ENCODE results near the gene LRRC7.

LRRC7 gene

DNA sequence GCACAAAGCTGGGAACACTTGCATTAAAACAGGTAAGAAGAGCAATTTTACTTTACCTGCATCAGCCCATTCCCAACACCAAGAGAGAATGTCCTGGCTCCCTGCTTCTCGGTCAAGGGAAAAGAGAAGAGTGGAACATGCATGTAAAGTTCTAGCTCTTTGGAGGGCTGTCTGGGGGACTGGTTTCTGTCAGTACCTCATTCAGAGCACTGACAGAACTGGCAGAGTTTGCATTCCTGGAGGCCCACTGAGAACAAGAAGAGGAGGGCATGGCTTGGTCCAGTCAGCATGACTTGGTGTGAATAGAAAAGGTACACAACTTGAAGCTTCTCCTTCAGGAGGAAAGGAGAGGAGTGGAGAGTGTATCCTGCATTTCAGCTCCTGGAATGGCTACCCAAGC lies 83.9 kb downstream of the LRRC7 start:
- H3K4me3 ChIP-seq (ENCODE audit: low read depth, low read length), result no peak overlapping the region
- DNase-seq (ENCODE audit: low read depth), result no peak
- TF ChIP-seq, protein P1, sequence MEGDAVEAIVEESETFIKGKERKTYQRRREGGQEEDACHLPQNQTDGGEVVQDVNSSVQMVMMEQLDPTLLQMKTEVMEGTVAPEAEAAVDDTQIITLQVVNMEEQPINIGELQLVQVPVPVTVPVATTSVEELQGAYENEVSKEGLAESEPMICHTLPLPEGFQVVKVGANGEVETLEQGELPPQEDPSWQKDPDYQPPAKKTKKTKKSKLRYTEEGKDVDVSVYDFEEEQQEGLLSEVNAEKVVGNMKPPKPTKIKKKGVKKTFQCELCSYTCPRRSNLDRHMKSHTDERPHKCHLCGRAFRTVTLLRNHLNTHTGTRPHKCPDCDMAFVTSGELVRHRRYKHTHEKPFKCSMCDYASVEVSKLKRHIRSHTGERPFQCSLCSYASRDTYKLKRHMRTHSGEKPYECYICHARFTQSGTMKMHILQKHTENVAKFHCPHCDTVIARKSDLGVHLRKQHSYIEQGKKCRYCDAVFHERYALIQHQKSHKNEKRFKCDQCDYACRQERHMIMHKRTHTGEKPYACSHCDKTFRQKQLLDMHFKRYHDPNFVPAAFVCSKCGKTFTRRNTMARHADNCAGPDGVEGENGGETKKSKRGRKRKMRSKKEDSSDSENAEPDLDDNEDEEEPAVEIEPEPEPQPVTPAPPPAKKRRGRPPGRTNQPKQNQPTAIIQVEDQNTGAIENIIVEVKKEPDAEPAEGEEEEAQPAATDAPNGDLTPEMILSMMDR (IDR thresholded peaks at IDR 0.05; ENCODE audit: control insufficient read depth, extremely low read depth, insufficient read depth), result no peak

DNA sequence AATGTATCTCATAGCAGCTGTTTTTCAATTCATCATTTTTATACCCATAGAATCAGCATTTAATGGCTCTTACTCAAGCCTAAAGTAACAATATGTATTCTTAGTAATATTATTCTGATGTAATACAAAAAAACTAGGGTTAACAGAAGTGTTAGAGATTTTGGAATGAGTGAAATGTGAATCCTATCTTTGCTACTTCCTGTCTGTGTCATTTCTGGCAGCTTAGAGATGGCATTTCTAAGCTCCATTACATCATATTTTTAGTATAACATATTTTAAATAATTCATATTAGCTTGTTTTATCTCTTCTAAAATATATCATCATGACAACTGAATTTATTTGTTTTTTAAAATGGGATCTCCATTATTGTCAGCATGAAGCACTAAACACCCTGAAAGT lies 90.2 kb downstream of the LRRC7 start:
- H3K4me3 ChIP-seq (ENCODE audit: low read depth, low read length), result no peak overlapping the region
- DNase-seq (ENCODE audit: low read depth), result no peak
- TF ChIP-seq, protein P1 (IDR thresholded peaks at IDR 0.05; ENCODE audit: control insufficient read depth, extremely low read depth, insufficient read depth), result no peak

DNA sequence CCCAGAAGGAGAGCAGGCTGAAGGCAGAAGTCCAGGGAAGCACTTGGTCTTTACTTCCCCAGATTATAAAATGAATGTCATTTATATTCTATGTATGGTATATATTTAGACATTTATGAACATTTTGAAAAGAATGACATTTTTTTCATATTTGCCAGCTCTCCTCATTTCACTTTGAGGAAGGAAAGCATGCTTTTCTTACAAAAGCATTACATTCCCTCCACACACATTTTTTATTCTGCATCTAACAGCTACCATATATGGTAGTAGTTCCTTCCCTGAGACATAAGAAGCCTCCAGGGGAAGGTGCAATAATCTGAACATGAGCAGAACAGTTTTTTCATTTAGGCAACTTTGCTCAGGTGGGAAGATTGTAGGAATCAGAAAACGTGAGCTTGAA lies 94.0 kb downstream of the LRRC7 start:
- TF ChIP-seq, protein P1 (IDR thresholded peaks at IDR 0.05; ENCODE audit: control insufficient read depth, extremely low read depth, insufficient read depth), result no peak
- H3K4me3 ChIP-seq (ENCODE audit: low read depth, low read length), result no peak overlapping the region
- DNase-seq (ENCODE audit: low read depth), result no peak

DNA sequence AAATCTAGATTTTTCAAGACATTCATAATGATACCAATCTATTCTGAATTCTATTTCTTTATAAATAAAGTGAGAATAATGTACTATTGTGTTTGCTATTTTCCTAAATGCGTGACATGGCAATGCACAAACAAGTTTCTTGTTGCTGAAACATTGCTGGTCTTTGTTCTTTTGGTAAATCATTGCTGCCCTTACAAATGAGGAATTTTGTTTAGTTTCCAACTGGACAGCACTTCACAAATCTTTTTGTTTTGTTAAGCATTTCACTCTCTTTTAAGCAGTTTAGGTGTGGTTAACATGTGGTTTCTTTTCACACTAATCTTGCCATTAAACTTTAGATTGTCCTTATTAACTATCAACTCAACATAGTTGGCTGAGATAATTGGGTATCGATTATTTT lies 94.6 kb downstream of the LRRC7 start:
- no peak for DNase-seq (ENCODE audit: low read depth)
- TF ChIP-seq, protein P1 (IDR thresholded peaks at IDR 0.05; ENCODE audit: control insufficient read depth, extremely low read depth, insufficient read depth), result no peak
- H3K4me3 ChIP-seq (ENCODE audit: low read depth, low read length), result no peak overlapping the region

DNA sequence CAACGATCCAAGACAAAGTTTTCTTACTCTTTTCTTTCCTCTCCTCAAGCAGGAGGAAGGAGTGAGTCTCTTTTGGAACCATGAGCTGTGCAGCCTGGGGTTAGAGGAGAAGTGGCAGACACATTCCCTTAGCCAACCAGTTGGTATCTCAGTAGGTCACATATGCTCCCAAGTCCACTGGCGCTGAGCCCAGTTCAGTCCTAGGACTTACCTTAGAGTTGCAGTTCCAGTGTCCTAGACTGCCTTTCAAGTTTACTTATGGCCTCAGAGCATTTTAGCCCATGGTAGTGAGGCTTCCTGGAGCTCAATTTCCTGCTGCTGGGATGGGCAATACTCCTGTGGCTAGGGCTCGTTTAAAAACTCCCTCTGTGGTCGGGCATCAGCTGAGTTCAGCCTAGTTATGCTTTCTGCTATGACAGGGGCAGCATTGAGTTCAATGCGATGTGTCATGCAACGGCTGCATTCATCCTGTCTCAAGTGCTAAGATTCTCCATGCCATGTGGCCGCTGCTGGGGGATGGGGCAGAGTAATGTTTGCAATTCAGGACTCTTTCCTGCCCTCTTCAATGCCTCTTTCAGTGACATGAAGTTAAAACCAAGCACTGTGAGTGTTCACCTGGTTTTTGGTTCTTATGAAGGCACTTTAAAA lies 103.8 kb downstream of the LRRC7 start:
- TF ChIP-seq, protein P1 (IDR thresholded peaks at IDR 0.05; ENCODE audit: control insufficient read depth, extremely low read depth, insufficient read depth), result no peak
- no peak for DNase-seq (ENCODE audit: low read depth)
- no peak overlapping the region for H3K4me3 ChIP-seq (ENCODE audit: low read depth, low read length)

DNA sequence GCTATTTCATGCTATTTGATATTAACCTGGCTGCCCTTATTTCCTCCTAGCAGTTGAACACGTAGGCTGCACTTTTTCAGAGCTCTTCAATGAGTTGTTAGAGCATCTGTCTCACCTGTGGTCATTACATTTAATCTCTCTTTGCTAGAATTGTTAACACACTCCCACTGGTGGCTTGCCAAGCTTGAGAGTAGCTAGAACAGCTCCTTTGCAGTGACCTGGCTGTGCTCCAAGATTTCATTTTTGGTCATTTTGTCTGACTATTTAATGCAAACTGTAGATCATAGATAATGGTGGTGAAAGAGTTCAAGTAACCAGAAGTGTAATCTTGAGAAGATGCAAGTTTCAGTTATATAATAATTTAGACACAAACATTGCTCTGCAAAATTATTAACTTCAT lies 105.6 kb downstream of the LRRC7 start:
- no peak for DNase-seq (ENCODE audit: low read depth)
- TF ChIP-seq, protein P1 (IDR thresholded peaks at IDR 0.05; ENCODE audit: control insufficient read depth, extremely low read depth, insufficient read depth), result no peak
- no peak overlapping the region for H3K4me3 ChIP-seq (ENCODE audit: low read depth, low read length)

DNA sequence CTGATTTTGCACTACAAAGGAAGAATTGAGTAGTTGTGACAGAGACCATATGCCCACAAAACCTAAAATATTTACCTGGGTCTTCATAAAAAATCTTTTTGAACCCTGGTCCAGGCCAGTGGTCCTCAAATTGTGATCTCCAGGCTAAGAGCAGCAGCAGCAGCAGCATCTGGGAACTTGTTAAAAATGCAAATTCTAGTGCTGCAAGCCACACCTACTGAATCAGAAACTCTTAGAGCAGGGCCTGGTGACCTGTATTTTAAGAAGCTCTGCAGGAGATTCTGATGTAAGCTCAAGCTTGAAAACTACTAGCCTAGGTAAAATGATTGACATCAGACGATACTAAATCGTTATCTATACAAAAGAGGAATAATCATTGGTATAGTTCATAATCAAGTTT lies 112.2 kb downstream of the LRRC7 start:
- no peak for DNase-seq (ENCODE audit: low read depth)
- TF ChIP-seq, protein P1 (IDR thresholded peaks at IDR 0.05; ENCODE audit: control insufficient read depth, extremely low read depth, insufficient read depth), result no peak
- H3K4me3 ChIP-seq (ENCODE audit: low read depth, low read length), result no peak overlapping the region
